ENCODE measurements around the gene LSAMP.

LSAMP gene

DNA sequence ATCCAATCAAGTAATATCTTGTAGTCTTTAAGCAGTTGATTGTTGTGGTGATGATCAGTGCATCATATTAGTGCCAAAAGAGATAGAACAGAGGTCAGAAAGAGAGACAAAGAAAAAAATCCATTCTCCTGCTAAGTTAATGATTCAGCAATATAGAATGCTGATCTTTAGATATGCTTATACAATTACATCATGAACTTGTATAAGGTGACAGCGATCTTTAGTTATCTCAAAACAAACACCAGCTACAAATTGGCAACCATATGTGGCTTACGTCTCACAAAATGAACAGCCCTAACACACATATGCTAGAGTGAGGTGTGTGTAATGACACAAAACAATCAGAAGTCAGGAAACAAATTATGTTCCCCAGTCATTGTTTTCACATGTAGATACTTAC, 12.5 kb downstream of the LSAMP start:
- no peak for DNase-seq

DNA sequence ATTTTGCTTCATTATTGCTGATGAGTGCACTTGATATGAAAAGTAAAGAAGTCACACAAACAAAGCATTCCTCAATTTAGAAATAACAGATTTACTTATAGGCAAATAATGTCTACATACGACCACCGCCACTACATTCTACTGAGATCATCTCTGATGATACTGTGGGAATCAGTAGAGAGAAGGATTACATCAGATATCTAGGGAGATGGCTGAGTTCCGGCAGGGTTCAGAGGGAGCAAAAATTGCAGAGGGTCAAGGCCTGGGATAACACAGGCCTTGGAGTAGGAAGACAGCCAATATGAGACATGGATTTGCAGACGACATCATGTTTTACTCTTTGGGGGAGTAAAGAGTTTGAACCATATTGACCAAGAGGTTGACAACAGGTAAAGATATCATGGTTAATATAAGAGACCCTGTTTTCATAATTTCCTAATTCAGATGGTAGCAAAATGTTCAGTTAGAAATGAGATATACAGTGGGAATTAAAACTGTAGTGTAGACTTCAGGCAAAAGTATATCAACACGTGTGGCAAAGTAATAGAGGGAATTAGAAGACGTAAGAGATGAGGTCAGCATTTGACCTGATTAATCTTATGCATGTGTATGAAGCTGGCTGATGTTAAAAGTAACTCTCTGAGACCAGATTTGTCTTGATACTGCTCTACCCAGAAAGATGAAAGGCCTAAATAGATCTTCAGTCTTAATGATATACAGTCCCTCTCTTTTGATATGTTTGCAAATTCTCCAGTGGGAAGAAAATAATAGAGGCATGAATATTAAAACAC, 15.6 kb downstream of the LSAMP start:
- DNase-seq: no peak

DNA sequence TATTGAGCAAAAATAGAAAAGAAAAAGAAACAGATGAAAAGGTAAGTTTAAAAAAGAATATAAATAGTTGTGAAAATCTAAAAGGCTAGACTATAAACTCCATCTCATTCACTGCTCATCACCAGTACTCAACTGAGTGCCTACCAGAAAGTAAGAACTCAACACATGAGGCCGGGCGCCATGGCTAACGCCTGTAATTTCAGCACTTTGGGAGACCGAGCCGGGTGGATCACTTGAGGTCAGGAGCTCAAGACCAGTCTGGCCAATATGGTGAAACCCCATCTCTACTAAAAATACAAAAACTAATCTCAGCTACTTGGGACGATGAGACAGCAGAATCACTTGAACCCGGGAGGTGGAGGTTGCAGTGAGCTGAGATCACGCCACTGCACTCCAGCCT, 19.3 kb downstream of the LSAMP start:
- DNase-seq: no peak

DNA sequence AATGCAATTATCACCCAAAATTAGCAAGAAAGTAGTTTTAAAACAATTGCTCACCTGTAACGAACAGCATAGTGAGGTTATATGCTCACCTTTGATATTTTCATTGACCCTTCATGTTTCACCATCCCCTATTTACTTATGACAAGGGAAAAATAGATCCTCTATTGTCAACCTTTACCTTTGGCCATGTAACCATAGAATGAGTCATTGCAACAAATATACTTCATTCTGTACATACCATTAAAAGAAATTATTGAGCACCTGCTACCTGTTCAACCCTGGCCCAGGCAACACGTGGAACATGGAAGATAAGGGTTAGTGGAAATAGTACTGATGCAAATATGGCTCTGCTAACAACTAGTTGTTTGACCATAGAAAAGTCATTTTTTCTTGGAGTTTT, 20.2 kb downstream of the LSAMP start:
- no peak for DNase-seq

DNA sequence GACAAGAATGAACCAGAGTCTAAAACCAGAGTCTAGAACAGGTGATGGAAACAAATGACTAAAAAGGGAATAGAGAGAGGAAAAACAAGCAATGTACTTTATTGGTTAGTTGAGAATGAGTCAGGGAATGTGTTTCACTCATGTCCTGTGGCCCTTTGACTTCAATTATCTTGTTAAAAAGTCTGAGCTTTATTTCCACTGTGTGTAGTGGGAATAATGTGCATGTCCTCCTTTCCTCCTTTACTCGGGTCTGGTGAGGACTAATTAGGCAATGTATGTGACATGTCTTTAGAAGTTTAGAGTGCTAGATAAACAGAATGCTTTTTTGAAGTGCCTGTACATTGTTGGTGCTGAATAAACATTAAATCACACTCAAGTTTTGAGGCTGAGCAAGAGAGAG, 21.3 kb downstream of the LSAMP start:
- DNase-seq: no peak

DNA sequence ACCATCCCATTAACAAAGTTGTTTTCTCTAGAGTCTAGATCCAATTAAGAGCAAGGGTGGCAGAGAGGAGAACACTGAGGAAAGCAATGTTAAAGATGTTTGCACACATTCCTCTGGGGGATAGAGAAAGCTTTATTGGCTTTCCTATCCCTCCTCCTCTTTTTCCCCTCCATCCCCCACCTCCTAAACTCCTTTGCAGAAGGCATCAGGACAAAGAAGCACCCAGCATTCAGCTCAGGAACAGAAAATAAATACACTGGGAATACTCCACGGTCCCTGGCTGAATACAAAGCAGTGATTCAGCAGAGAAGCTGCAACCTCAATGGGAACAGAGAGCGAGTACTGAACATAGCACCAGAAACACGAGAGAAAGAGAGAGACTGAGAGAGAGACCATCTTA, 21.9 kb downstream of the LSAMP start:
- DNase-seq: peak in 41 of 56 donors; percentile 5 to 84 (median 36)

DNA sequence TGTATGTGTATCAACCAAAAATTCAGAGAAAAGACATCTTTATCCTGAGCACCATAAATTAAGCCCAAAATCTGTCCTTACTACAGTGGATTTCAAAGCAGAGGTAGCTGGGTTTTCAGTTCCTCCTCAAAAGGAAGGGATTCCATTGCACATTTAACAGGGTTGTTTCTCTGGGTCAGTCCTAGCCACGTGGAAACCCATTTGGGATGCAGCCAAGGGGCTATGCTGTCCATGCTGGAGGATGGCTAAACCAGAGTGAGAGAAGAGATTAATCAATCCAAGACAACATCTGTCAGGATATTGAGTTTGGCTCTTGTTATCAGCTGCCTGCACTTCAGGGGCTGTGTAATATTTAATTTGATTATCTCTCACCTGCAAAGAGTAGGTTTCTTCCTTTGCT, 28.1 kb downstream of the LSAMP start:
- DNase-seq: peak in 2 of 56 donors; percentile 4 to 19

DNA sequence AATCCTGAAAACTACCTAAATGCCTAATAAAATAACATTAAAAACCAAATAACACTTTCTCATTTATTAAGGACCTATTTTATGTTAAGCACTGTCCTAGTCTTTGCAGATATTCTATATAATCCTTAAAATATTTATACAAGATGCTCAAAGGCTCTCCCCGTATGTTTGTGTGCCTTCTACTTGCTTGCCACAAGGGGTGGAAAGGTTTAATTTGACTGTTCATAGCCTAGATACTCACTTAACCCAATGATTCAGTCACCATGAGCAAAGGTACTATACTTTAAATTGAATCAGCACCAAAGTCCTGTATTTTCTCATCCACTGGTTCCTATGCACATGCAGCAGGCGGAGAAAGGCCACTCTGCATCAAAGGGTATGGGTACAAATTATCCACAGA, 32.0 kb downstream of the LSAMP start:
- DNase-seq: no peak

DNA sequence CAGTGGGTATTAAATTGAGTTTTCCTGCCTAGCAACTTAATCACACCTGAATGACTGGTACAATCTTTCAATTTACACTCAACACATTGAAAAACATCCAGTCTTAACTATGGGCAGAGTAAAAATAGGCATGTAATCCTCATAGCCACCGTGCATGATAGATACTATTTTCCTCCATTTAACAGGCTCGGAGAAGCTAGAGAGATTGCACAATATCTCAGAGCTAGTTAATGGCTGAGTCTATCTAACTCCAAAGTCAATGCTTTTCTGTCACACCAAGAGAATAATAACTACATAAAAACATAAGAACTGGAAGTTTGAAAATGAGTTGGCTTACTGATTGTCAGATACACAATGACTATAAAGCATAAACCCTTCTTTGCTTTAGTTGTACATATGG, 36.8 kb downstream of the LSAMP start:
- no peak for DNase-seq

DNA sequence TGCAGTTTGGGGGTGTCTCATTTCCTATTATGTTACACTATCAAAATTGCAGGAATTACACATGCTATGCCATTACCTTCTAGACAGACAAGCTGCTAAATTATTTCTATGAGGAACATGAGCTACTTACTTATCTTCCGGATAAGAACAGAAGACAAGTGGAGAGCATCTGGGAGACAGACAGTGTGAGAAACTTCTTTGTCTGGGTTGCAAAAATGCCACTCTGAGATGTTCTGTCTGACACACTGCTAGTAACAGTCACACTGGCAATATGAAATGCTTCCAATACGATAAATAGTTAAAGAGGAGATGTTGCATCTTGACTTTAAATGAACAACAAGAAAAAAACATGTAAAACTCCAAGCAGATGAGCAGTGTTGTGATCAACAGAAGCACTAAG, 40.1 kb downstream of the LSAMP start:
- DNase-seq: no peak

DNA sequence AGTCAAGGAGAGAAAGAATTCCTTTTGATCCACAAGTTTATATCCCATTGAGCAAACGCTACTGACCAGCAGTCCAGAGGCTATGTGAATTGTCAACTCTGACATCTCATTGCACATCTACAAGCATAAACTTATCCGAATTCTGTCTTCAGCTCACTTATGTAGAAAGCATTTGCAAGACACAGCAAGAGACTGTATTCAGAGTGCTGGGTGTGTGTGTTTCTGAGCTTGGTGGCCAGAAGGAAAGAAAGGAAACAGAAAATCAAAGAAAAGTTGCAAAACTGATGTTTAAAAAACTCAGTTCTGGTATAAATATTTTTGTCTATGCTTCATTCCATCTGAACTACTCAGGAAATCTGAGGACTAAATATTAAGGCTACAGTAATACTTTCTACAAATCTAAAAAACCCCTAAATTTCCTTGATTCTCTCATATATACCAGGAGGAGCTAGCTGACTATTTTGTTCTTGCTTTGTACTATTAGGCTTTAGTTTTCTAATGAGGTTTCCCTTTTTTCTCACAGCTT, 45.5 kb downstream of the LSAMP start:
- DNase-seq: no peak

DNA sequence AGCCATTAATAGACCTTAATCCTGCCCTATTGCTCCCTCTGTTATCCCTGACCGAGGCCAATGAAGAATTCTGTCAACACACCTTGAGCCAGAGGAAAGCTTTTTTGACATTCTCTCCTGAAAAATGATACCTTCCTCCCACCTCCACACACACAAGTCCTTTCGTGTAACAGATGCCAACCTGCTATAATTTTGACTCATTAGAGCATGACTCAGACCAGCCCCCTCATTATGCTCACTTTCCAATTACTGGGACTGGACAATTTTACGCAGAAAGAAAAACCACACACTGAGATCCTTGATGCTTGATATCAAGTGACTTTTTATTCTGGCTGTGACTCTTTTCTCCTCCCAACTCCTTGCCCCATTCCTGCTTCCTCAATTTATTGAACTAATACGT, 50.9 kb downstream of the LSAMP start:
- no peak for DNase-seq

DNA sequence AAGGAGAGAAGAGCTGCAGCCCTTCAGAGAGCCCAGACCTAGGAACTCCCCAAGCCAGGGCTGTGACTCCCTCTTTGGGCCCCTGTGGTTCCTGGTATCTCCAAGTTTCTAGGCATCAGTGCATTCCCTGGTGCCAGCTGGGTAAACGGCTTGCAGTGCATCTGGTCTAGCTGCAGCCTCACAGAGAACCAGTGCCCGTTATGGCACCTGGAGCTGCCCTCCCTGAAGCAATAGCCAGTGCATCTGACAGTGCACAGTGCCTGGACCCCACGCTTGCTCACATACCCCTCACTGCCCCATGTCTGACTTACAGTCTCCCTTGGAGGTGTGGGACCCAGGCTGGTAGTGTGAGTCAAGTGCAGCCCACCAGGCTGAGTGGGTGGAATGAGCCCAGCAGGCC, 52.1 kb downstream of the LSAMP start:
- DNase-seq: no peak

DNA sequence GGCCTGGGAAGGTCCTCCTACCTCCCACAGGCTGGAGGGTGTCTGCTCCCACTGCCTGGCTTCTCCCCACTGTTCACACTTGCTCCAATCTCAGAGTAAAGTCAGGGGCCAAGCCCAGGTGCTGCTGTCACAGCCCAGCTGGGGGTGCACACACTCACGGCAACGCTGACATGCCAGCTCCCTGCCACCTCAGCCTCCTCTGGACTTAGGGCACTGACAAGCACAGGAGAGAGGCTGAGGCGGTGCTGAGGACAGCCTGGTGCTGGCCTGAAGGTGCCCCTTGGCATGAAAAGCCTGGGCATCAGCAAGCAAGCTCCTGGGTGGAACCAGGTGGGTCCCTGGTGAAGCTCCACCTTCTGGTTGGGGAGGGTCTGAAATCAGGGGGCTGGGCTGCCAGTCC, 53.0 kb downstream of the LSAMP start:
- no peak for DNase-seq

DNA sequence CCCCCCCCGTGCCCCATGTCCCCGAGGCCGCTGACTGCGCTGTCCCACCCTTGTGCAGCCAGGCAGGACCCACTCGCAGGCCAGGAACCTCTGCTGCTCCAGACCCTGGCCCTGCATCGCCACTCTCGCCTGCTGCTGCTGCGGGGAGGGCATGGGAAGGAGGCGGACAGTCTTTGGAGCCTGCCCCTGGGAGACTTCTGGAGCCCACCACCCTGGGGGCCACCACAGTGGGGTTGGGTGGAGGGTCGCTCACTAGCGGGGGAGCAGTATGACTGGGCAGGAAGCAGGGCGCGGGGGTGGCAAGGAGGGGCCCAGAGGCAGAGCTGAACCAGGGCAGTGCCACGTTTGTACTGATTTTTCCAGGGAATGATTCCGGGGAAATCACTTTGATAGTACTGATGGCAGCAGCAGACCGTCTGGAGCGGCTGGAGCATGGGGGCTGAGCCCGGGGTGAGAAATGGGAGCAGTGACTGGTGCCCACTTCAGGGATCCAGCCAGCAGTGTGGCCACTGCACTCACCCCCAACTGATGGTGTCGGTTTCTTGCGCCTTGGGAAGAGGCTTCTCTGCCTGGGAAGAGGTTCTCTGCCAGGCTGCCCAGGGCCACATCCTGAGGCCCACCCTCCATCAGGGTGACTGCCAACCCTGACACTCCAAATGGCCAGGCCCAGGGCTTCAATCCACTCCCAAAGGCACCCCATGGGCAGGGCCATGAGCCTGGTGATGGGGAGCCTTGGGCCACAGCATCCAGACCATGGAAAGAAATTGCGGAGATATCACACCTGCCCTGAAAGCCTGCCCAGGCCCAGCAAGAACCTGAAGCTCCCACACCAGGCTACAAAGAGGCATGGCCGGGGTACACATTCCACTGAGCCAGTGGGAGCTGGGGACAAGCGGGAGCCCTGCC, 53.7 kb downstream of the LSAMP start:
- DNase-seq: no peak

DNA sequence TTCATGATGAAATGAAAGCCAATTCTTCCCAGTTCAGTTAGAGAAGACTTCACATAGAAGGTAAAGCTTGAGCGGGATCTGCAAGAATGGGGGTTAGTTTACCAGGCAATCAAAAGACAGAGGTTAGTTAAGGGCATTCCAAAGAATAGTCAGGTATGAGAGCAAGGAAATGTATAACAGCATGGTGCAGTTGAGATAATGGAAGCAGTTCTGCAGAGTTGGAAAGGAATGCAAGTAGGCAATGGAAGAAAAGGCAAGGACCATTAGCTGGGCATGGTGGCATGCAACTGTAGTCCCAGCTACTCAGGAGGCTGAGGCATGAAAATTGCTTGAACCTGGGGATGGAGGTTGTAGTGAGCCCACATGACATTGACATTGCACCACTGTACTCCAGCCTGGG, 55.0 kb downstream of the LSAMP start:
- DNase-seq: no peak

DNA sequence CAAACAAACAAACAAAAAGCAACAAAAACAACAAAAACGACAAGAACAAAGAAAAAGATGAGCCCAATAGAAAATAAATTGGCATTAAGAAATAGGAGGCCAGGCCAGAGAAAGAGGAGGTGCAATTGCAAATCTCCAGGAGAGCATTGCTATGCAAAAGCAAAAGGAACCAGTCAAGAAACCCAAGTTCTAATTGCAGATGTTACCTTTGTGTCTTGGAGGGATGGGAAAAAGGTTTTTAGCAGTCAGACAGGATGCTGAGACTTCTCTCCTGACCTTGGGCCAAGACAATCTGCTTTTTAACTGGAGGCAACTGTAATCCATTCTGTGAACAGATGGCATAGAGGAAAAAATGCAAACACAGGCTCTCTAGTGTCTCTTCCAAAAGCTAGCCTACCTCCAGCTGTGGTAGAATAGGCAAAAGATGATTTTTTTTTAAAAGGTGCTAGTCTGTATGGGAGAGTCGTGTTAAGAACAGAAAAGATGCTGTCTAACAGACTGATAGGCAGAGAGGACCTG, 56.4 kb downstream of the LSAMP start:
- no peak for DNase-seq

DNA sequence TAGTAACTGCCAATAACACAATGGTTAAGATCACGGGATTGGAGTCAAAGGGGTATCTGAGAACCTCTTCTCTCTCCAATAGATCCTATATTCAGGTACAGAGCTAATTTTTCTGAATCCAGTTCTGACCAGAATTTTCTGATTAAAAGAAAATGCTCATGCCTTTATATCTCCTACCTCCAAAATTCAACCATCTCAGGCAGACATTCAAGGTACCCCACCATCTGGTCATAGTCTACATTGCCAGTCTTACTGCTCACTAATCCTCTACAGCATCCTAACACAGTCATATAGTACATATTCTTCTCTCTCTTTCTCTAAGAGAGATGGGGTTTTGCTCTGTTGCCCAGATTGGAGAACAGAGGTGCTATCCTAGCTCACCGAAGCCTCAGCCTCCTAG, 59.1 kb downstream of the LSAMP start:
- DNase-seq: no peak

DNA sequence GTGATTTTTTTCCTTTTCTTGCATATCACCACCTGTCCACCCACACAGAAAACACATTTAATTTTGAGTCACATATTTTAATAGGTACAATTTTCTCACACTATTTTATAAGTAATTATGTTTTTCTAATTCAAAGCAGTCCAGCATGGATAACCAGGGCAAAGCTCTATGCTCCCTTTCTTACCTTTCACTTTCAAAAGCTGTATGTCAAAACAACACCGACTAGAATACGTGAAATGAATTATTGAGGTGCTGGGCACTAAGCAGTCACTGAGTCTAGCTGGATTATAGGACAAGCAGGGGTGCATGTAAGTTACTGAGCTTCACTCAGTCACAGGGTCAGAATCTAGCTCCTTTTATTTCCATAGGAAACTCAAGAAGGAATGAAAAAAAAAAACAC, 60.6 kb downstream of the LSAMP start:
- no peak for DNase-seq

DNA sequence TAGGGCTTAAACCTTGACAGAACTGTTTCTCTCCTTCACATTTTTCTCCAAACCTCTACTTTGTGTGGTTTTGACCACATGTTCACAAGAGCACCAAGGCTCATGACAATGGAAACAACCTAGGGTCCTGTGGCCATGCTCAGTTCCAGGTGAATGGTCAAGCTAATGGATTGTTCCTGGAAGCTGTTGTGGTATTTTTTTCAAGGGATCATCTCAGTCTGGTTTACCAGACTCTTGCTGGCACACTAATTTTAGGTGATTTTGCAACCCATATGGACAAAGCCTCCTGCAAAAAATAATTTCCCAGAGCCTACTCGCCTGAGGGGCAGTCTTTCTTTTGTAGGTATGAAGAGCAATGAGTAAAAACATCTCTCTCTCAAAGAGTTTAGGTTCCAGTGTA, 67.2 kb downstream of the LSAMP start:
- no peak for DNase-seq

DNA sequence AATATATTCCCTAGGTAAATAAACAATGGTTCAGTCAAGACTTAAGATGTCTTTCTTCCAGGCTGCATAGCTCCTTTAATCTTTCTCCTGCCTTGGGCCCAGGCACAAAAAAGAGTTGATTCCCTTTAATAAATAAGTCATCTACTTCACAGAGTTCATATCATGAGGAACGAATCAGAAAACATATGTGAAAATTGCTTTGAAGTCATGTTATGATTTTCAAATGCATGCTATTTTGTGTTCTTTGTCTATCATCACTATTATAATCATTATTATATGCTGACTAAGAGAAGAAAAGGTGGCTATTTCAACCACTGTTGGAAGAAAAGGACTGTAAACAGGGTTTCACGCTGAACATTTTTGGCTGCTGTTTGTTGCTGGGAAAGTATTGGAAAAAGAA, 70.4 kb downstream of the LSAMP start:
- DNase-seq: no peak

DNA sequence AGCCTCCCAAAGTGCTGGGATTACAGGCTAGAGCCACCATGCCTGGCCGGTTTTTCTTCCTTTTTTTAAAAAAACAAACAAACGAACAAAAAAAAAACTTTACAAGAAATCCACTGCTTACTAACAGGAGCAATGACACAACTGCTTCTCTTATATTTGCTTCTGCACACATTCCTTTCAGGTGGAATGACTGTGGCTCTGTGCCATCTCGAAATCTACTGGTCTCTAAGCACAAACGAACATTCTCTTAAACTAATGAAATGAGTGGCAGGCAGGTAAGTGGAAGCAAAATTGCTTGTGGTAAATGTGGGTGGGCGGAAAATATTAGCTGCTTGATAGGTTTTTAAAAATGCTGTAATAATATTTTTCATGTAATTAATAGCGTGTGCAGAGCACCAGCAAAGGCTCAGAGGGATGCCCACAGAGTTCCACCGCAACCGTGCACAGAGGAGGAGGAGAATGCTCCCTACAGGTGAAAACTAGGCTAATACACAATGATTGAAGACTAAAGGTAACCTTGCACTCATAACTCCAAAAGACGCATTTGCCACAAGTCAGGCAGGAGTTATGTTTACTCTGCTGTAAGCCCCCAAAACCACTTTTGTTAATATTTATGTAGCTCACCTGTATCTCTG, 77.4 kb downstream of the LSAMP start:
- no peak for DNase-seq

All from amygdala (tissue), 56 donors.